Measurements from ENCODE around the gene SCMH1. TPM values are rescaled to one million over a fixed set of nuclear protein-coding genes. Genes with fewer than 3 reads are reported as not detected.
"Not testable (repeated sequence)": the region's sequence is repeated elsewhere in the genome, so short reads cannot be mapped to it uniquely, and the experiment has no call there.

SCMH1 gene
- total RNA-seq, 1 donor from 2014 or later = 12.5 TPM

GRCh38 chr1:41251120-41251519 is 9.0 kb upstream of the SCMH1 start:
- not testable (repeated sequence) for DNase-seq (ENCODE audit: low read depth, low spot score)

GRCh38 chr1:41249319-41249718 is 7.2 kb upstream of the SCMH1 start:
- DNase-seq (ENCODE audit: low read depth, low spot score) = no peak

GRCh38 chr1:41246568-41246967 is 4.5 kb upstream of the SCMH1 start:
- DNase-seq (ENCODE audit: low read depth, low spot score) = no peak

GRCh38 chr1:41245659-41246058 is 3.6 kb upstream of the SCMH1 start:
- DNase-seq (ENCODE audit: low read depth, low spot score) = no peak

GRCh38 chr1:41243079-41243385 is 926 bp upstream of the SCMH1 start:
- DNase-seq (ENCODE audit: low read depth, low spot score) = no peak

- DNase-seq (ENCODE audit: low read depth, low spot score) = no peak
Measured at GRCh38 chr1:41242342-41243078, 404 bp upstream of the SCMH1 start.

GRCh38 chr1:41241354-41241748 is 755 bp downstream of the SCMH1 start:
- DNase-seq (ENCODE audit: low read depth, low spot score) = no peak

- DNase-seq (ENCODE audit: low read depth, low spot score) = no peak
Measured at GRCh38 chr1:41240781-41241353, 1.2 kb downstream of the SCMH1 start.

- no peak for DNase-seq (ENCODE audit: low read depth, low spot score)
Measured at GRCh38 chr1:41239988-41240610, 2.0 kb downstream of the SCMH1 start.

- DNase-seq (ENCODE audit: low read depth, low spot score) = no peak
Measured at GRCh38 chr1:41238311-41238988, 3.7 kb downstream of the SCMH1 start.

GRCh38 chr1:41236781-41237180 is 5.3 kb downstream of the SCMH1 start:
- DNase-seq (ENCODE audit: low read depth, low spot score) = no peak

- DNase-seq (ENCODE audit: low read depth, low spot score) = no peak
Measured at GRCh38 chr1:41235893-41236292, 6.2 kb downstream of the SCMH1 start.

GRCh38 chr1:41233708-41234107 is 8.4 kb downstream of the SCMH1 start:
- no peak for DNase-seq (ENCODE audit: low read depth, low spot score)

- DNase-seq (ENCODE audit: low read depth, low spot score) = no peak
Measured at GRCh38 chr1:41232305-41232704, 9.8 kb downstream of the SCMH1 start.

- DNase-seq (ENCODE audit: low read depth, low spot score) = no peak
Measured at GRCh38 chr1:41230656-41231055, 11.4 kb downstream of the SCMH1 start.

- not testable (repeated sequence) for DNase-seq (ENCODE audit: low read depth, low spot score)
Measured at GRCh38 chr1:41229219-41229618, 12.9 kb downstream of the SCMH1 start.

- DNase-seq (ENCODE audit: low read depth, low spot score) = no peak
Measured at GRCh38 chr1:41226815-41227434, 15.2 kb downstream of the SCMH1 start.

GRCh38 chr1:41225495-41225894 is 16.6 kb downstream of the SCMH1 start:
- no peak for DNase-seq (ENCODE audit: low read depth, low spot score)

GRCh38 chr1:41222496-41222895 is 19.6 kb downstream of the SCMH1 start:
- DNase-seq (ENCODE audit: low read depth, low spot score) = no peak

GRCh38 chr1:41221995-41222394 is 20.1 kb downstream of the SCMH1 start:
- DNase-seq (ENCODE audit: low read depth, low spot score) = no peak

- DNase-seq (ENCODE audit: low read depth, low spot score) = no peak
Measured at GRCh38 chr1:41218152-41218551, 24.0 kb downstream of the SCMH1 start.

GRCh38 chr1:41217441-41217840 is 24.7 kb downstream of the SCMH1 start:
- DNase-seq (ENCODE audit: low read depth, low spot score) = no peak
